NCI-H146 treated with DMSO at 0.1 percent for 48 hours (cell line): ENCODE data around the gene ADSS1.

Experiments
- DNase-seq: peaks from one replicate; lab custom pipeline; 2025; ENCODE audit not compliant: unreplicated experiment; lab: John Stamatoyannopoulos, UW

ADSS1 gene

DNA sequence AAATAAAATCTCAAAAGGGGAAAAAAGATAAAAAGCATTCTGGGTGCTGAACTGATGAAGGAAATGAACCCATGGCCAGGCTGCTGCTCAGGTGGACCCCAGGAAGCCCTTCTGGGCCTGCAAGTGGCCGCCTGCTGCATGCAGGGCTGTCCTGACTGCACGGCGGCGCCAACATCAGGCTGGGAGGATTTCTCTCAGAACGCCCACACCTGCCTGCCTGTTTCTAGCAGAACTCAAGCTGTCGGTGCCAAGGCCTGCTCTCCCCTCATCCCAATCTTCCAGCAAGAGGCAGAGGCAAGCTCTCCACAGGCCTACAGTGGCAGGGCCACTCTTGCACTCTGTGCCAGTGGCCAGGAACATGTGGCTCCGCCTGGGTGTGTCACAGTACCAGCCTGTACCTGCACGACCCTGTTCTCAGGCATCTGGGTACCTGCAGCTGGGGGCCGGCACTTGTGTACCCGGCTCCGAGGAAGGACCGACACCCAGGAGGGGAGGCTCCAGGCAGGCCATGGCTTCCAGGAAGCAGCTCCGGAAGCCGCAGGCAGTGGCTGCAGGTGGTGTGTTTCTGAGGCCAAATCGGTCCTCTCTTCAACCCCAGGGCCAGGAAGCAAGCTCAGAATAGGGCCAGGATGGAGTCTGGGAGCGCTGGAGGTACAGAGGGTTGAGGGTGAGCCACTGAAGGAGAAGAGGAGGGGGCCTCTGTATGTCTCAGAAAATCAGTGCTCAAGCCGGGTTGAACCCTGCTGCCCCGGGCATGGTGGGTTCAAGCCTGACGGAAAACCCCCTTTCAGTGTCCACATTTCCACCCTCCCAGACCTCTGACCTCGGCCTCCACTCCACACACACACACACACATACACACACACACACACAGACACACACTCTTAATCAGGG is 37.2 kb upstream of the ADSS1 start:
- DNase-seq = no peak

GRCh38 chr14:104687601-104688504 is 36.2 kb upstream of the ADSS1 start:
- DNase-seq = peak; percentile 59

GRCh38 chr14:104688505-104689108 is 35.4 kb upstream of the ADSS1 start:
- no peak for DNase-seq

DNA sequence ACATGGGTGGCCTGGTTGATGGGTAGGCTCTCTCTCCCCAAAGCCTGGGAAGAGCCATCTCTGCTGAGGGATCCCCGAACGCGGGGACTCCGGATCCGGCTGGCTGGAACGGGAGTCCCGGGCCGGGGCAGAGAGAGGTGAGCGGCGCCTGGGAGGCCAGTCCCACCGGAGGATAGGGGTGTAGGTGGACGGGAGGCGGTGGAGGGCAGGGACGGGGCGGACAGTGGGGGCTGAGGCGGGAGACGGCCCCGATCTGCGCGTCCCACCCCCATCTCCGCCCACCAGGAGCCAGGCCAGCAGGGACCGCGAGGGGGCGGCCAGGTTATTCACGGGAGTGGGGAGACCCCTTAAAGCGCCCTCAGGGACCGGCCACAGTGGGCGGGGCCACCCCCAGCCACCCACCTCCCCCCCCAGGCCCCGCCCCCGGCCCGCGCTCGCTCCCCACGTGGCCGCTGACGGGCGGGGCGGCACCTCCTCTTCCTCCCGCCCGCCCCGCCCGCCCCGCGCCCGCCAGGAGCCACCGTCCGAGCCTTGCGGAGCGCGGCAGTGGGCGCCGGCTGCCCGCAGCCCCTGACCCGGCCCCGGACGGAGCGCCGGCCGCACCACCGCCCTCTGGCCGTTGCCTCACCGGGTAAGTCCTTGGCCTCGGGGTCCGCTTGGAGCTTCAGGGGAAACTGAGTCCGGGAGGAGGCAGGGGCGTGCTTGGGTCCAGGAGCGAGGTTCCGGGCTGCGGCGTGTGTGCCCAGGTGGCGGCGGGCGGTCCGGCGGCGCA is 34.7 kb upstream of the ADSS1 start, which contains the start of gene INF2:
TSS of gene INF2 (plus strand) at position 510 of the 772 bp plus-strand sequence. CDS start 11,748 bp downstream, outside the sequence.
- DNase-seq = peak; percentile 21

GRCh38 chr14:104689881-104690711 is 33.9 kb upstream of the ADSS1 start:
- DNase-seq = no peak

DNA sequence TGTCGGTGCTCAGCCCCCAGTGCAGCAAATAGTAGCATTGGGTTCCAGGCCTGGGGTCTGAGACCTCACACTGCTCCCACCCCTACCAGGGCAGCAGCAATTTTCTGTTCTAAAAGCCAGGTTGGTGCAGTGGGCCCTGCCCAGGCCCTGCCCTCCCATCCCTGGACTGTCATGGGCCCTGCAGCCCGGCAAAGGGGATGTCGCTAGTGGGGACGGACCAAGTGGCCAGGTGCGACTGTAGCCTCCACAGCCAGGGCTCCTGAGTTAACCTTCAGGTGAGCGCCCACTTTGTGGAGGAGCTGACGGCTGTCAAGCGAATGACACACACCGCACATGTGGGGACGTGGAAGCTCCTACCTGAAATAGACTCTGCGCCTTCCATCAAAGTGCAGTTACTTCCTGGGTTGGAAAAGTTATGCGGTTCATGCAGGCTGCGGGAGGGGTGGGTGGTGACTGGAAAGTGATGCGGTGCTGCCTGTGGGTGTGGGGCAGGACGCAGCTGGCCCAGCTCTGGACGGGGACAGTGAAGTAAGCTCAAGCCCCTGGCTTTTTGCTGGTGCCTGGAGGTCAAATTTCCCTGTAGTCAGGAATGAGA is 33.1 kb upstream of the ADSS1 start:
- no peak for DNase-seq

DNA sequence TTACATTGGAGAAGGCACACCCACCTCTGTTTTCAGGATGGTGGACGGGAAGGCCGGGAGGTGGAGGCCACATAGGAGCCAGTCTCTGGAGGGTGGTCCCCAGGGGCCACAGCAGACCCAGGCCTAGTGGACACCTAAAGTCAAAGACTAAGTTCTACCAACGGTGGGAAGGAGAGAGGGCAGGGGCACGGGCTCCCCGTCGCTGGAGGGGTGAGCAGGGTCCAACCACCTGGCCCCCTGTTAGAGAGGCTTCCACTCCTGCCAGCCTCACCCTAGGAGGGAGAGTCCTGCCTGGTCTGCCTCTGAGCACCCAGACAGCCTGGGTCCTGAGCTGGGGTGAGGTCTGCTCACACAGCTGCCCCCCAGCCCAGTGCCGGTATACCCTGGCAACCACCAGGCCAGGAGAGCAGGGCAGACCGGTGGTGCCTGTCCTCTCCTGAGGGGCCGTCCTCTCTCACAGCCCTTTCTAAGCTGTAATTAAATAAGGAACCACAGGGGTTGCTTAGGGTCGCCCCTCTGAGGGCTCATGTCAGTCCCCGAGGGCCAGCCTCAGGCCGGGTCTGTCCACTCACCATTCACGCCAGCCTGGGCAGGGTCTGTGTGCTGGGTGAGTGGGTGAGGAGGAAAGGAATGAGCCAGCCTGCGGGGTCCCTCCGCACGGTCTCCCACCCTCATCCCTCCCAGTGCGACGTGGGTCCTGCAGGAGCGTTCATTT is 32.3 kb upstream of the ADSS1 start:
- no peak for DNase-seq

GRCh38 chr14:104692261-104692938 is 31.6 kb upstream of the ADSS1 start:
- no peak for DNase-seq

DNA sequence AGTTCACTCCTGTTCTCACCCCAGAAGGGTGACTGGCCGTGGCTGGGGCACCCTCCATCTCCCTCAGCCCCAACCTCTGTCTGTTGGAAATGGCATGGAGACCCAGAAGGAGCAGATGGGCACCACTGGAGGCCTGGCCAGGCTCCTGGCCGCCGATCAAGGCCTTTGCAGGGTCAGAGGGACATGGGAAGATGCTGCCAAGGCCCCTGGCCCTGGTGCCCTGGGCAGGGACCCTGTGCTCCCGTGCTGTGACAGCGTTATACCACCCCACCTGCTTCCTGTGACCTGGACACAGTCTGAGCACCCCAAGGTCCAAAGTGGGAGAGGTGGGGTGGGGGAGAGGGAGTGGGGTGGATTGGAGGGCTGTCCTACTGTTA is 31.1 kb upstream of the ADSS1 start:
- DNase-seq = no peak

DNA sequence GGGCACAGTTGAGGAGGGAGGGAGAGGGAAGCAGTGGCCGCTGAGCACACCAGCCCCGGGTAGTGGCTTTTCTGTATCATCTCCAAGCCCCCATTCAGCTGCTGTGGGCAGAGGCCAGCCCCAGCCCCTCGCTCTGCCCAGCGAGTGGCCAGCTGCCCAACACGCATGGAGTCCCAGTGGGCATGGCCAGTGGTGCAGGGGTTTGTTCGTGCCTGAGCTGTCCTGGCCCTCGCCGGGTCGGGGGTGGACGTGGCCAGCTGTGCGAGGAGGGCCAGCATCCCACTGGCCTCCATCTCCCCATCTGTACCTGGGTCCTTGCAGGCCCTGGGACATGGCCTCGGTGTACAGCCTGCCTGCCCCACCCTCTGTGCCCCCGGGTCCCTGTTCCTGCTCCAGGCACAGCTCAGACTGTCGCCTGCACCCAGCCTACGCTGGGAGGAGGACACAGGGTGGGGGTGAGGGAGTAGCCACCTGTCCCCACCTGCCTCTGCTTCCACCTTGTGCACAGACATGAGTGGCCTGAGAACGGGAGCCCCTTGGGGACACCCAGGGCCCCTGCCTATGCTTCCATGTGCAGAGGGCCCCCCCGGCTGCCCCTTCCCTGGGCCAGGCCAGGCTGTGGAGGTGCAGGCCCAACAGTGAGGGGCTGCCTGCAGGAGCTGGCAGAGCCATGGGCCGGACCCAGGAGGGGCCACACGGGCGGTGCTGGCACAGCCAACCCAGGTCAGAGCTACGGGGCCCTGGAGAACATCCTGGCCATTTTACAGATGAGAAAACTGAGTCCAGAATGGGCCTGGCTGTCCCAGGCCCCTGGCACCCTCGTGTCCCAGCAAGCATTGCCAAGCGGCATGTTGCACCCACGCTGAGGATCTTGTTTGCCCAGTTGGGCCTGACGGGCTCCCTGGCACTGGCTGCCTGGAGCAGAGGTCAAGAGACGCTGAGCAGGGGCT is 30.3 kb upstream of the ADSS1 start:
- DNase-seq = no peak

GRCh38 chr14:104694475-104694950 is 29.5 kb upstream of the ADSS1 start:
- DNase-seq = no peak

DNA sequence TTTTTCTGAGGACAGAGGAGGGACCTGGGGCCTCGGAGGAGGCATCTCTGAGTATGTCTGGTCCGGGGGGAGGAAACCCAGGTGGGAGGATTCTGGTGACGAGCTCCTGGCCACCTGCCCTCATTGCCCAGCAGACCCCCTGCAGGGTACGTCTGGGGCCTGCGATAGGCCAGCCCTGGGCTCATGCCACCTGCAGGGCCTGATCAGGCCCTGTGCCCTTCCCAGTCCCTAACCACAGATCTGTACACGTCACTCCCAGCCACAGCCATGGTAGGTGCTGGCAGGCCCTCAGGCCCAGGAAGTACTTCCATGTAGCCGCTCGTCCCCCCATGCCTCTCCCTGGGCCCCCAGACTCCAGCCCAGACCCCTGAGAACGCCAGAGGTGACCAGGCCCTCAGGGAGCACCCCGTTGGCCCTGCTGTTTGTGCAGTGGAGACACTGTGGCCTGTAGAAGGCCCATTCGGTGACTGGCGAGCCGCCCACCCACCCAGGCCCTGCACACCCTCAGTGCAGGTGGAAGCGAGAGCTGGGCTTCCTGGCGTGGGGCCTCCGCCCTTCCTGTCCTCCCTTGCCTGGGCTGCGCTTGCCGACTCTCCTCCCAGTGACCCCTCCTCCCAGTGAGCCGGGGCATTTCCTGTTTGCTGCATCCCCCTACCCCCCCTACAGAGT is 28.9 kb upstream of the ADSS1 start:
- peak; percentile 17 for DNase-seq

GRCh38 chr14:104695660-104696000 is 28.4 kb upstream of the ADSS1 start:
- DNase-seq = no peak

DNA sequence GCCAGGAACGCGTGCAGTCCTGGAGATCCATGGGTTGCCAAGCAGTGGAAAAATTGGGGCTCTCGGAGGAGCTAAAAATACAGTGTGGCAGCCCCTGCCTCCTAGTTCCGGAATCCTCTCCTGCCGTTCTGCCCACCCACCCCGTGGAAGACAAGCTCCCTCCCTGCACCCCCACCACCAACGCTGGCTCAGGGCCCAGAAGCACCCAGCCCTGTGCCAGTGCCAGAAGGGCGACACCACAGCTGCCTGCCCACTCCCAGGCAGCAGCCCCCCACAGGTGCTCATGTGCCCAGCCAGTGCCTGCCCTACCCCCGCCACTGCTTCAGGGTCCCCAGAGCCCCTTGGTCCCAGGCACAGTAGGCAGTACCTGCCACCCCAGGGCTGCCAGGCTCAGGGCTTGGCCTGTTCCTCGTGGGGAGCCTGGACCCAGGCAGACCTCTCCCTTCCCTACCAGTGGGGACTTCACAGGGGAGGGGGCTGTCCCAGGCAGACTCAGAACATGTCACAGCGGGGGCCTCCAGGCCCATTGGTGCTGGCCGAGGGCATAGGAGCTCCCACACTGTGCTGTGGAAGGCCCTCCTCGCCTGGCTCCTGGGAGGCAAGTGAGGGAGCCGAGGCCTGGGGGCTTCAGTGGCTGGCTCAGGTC is 27.2 kb upstream of the ADSS1 start:
- DNase-seq = no peak

GRCh38 chr14:104697317-104697703 is 26.7 kb upstream of the ADSS1 start:
- DNase-seq = no peak
